ENCODE data around the gene FHOD3. TPM values are rescaled to one million over a fixed set of nuclear protein-coding genes. Genes with fewer than 3 reads are reported as not detected.
"Not testable (repeated sequence)": the region's sequence is repeated elsewhere in the genome, so short reads cannot be mapped to it uniquely, and the experiment has no call there.

FHOD3 gene
- total RNA-seq, 1 donor: not detected

- Histone ChIP-seq H3K4me1 (ENCODE audit: insufficient read depth, low read length) (no peaks in the 10 kb centered on the region), H3K27me3 (ENCODE audit: insufficient read depth, low read length) (no peaks in the 10 kb centered on the region), H3K4me3 (ENCODE audit: low read length) (no peak overlapping the region), H3K9me3 (ENCODE audit: low read depth, low read length) (no peaks in the 10 kb centered on the region)
Observed at GRCh38 chr18:36457683-36458082, 160.2 kb downstream of the FHOD3 start.

GRCh38 chr18:36458306-36458705 lies 160.8 kb downstream of the FHOD3 start:
- Histone ChIP-seq H3K27me3 (ENCODE audit: insufficient read depth, low read length) (no peaks in the 10 kb centered on the region), H3K9me3 (ENCODE audit: low read depth, low read length) (no peaks in the 10 kb centered on the region), H3K4me3 (ENCODE audit: low read length) (no peak overlapping the region), H3K4me1 (ENCODE audit: insufficient read depth, low read length) (no peaks in the 10 kb centered on the region)

- H3K9me3 ChIP-seq (ENCODE audit: low read depth, low read length): no peaks in the 10 kb centered on the region
- H3K27me3 ChIP-seq (ENCODE audit: insufficient read depth, low read length): no peaks in the 10 kb centered on the region
- no peak overlapping the region for H3K4me3 ChIP-seq (ENCODE audit: low read length)
- H3K4me1 ChIP-seq (ENCODE audit: insufficient read depth, low read length): no peaks in the 10 kb centered on the region
Observed at GRCh38 chr18:36459203-36459602, 161.7 kb downstream of the FHOD3 start.

GRCh38 chr18:36459786-36460185 lies 162.3 kb downstream of the FHOD3 start:
- Histone ChIP-seq H3K4me1 (ENCODE audit: insufficient read depth, low read length) (no peaks in the 10 kb centered on the region), H3K9me3 (ENCODE audit: low read depth, low read length) (no peaks in the 10 kb centered on the region), H3K4me3 (ENCODE audit: low read length) (no peak overlapping the region), H3K27me3 (ENCODE audit: insufficient read depth, low read length) (no peaks in the 10 kb centered on the region)

- H3K4me3 ChIP-seq (ENCODE audit: low read length): no peak overlapping the region
- H3K9me3 ChIP-seq (ENCODE audit: low read depth, low read length): no peaks in the 10 kb centered on the region
- H3K27me3 ChIP-seq (ENCODE audit: insufficient read depth, low read length): no peaks in the 10 kb centered on the region
- no peaks in the 10 kb centered on the region for H3K4me1 ChIP-seq (ENCODE audit: insufficient read depth, low read length)
Observed at GRCh38 chr18:36460324-36460850, 162.9 kb downstream of the FHOD3 start.

- H3K9me3 ChIP-seq (ENCODE audit: low read depth, low read length): no peaks in the 10 kb centered on the region
- no peaks in the 10 kb centered on the region for H3K27me3 ChIP-seq (ENCODE audit: insufficient read depth, low read length)
- no peaks in the 10 kb centered on the region for H3K4me1 ChIP-seq (ENCODE audit: insufficient read depth, low read length)
- no peak overlapping the region for H3K4me3 ChIP-seq (ENCODE audit: low read length)
Observed at GRCh38 chr18:36460854-36461253, 163.3 kb downstream of the FHOD3 start.

- H3K9me3 ChIP-seq (ENCODE audit: low read depth, low read length): no peaks in the 10 kb centered on the region
- H3K4me3 ChIP-seq (ENCODE audit: low read length): no peak overlapping the region
- no peaks in the 10 kb centered on the region for H3K27me3 ChIP-seq (ENCODE audit: insufficient read depth, low read length)
- no peaks in the 10 kb centered on the region for H3K4me1 ChIP-seq (ENCODE audit: insufficient read depth, low read length)
Observed at GRCh38 chr18:36461551-36461987, 164.1 kb downstream of the FHOD3 start.

- not testable (repeated sequence) for H3K9me3 ChIP-seq (ENCODE audit: low read depth, low read length); H3K4me3 ChIP-seq (ENCODE audit: low read length); H3K4me1 ChIP-seq (ENCODE audit: insufficient read depth, low read length); H3K27me3 ChIP-seq (ENCODE audit: insufficient read depth, low read length)
Observed at GRCh38 chr18:36463516-36463915, 166.0 kb downstream of the FHOD3 start.

GRCh38 chr18:36464126-36464651 lies 166.7 kb downstream of the FHOD3 start:
- Histone ChIP-seq H3K4me1 (ENCODE audit: insufficient read depth, low read length) (no peaks in the 10 kb centered on the region), H3K9me3 (ENCODE audit: low read depth, low read length) (no peaks in the 10 kb centered on the region), H3K4me3 (ENCODE audit: low read length) (no peak overlapping the region), H3K27me3 (ENCODE audit: insufficient read depth, low read length) (no peaks in the 10 kb centered on the region)

- Histone ChIP-seq H3K4me1 (ENCODE audit: insufficient read depth, low read length) (no peaks in the 10 kb centered on the region), H3K27me3 (ENCODE audit: insufficient read depth, low read length) (no peaks in the 10 kb centered on the region), H3K4me3 (ENCODE audit: low read length) (no peak overlapping the region), H3K9me3 (ENCODE audit: low read depth, low read length) (no peaks in the 10 kb centered on the region)
Observed at GRCh38 chr18:36465276-36465675, 167.8 kb downstream of the FHOD3 start.

GRCh38 chr18:36465970-36466369 lies 168.5 kb downstream of the FHOD3 start:
- Histone ChIP-seq H3K4me1 (ENCODE audit: insufficient read depth, low read length) (no peaks in the 10 kb centered on the region), H3K27me3 (ENCODE audit: insufficient read depth, low read length) (no peaks in the 10 kb centered on the region), H3K4me3 (ENCODE audit: low read length) (no peak overlapping the region), H3K9me3 (ENCODE audit: low read depth, low read length) (no peaks in the 10 kb centered on the region)

GRCh38 chr18:36467614-36468013 lies 170.1 kb downstream of the FHOD3 start:
- no peaks in the 10 kb centered on the region for H3K4me1 ChIP-seq (ENCODE audit: insufficient read depth, low read length)
- no peaks in the 10 kb centered on the region for H3K9me3 ChIP-seq (ENCODE audit: low read depth, low read length)

GRCh38 chr18:36468161-36468560 lies 170.6 kb downstream of the FHOD3 start:
- Histone ChIP-seq H3K4me3 (ENCODE audit: low read length) (no peak overlapping the region), H3K4me1 (ENCODE audit: insufficient read depth, low read length) (no peaks in the 10 kb centered on the region), H3K9me3 (ENCODE audit: low read depth, low read length) (no peaks in the 10 kb centered on the region), H3K27me3 (ENCODE audit: insufficient read depth, low read length) (no peaks in the 10 kb centered on the region)

More at GRCh38 chr18:36467614-36468013, 170.1 kb downstream of the FHOD3 start:
- no peaks in the 10 kb centered on the region for H3K27me3 ChIP-seq (ENCODE audit: insufficient read depth, low read length)
- no peak overlapping the region for H3K4me3 ChIP-seq (ENCODE audit: low read length)

GRCh38 chr18:36469461-36469860 lies 171.9 kb downstream of the FHOD3 start:
- Histone ChIP-seq H3K4me1 (ENCODE audit: insufficient read depth, low read length) (no peaks in the 10 kb centered on the region), H3K9me3 (ENCODE audit: low read depth, low read length) (no peaks in the 10 kb centered on the region), H3K4me3 (ENCODE audit: low read length) (no peak overlapping the region), H3K27me3 (ENCODE audit: insufficient read depth, low read length) (no peaks in the 10 kb centered on the region)

GRCh38 chr18:36470896-36471295 lies 173.4 kb downstream of the FHOD3 start:
- no peaks in the 10 kb centered on the region for H3K9me3 ChIP-seq (ENCODE audit: low read depth, low read length)
- H3K27me3 ChIP-seq (ENCODE audit: insufficient read depth, low read length): no peaks in the 10 kb centered on the region
- H3K4me3 ChIP-seq (ENCODE audit: low read length): no peak overlapping the region
- no peaks in the 10 kb centered on the region for H3K4me1 ChIP-seq (ENCODE audit: insufficient read depth, low read length)

- Histone ChIP-seq H3K4me1 (ENCODE audit: insufficient read depth, low read length) (no peaks in the 10 kb centered on the region), H3K9me3 (ENCODE audit: low read depth, low read length) (no peaks in the 10 kb centered on the region), H3K27me3 (ENCODE audit: insufficient read depth, low read length) (no peaks in the 10 kb centered on the region), H3K4me3 (ENCODE audit: low read length) (no peak overlapping the region)
Observed at GRCh38 chr18:36471393-36471792, 173.9 kb downstream of the FHOD3 start.

Data from mononuclear cell (primary cell).